Measurements from ENCODE around the gene RPLP2. TPM values are rescaled to one million over a fixed set of nuclear protein-coding genes. Genes with fewer than 3 reads are reported as not detected.

RPLP2 gene
- total RNA-seq, 1 experiment from 2014 or later: 1,145 TPM

DNA sequence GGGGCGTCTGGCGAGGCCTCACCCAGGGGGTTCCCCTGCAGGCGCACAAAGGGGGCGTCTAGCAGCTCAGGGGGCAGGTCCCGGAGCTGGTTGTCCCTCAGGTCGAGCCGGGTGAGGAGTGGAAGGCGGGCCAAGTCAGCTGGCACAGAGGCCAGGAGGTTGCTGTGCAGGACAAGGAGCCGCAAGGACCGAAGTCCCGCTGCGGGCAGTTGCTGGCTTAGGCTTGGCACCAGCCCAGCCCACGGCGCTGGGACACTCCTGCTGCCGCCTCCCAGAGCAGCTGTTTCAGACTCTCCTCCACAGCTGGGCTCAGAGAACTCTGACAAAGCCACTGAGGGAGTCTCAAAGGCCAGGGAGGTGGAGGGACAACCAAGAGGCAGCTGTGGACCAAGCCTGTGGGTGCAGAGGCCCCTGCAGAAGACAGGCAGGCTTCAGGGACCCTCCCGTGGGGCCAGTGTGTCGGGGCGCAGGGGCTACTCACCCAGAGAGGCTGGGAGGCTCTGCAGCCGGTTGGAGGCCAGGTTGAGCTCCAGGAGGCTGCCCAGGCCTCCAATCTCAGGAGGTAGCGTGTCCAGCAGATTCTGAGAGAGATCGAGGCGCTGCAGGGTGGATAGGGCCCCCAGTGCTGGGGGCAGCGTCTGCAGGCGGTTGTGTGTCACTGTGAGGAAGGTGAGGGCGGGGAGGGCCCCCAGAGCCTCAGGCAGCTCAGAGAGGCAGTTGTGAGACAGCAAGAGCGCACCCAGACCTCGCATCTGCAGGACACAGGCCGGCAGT lies 6.9 kb upstream of the RPLP2 start:
- no peak for DNase-seq (ENCODE audit: low read depth)

DNA sequence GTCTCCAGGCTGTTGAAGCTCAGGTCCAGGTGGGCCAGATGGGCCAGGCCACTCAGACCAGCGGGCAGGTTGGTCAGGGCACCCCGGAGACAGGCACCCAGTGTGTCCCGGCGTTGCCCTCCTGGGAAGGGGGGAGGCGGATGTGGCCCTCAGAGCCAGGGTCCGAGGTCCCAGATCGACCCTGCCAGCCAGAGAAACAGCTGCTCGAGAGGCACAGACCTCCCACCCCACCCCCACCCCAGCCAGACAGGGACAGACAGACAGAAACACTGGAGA lies 6.4 kb upstream of the RPLP2 start:
- DNase-seq (ENCODE audit: low read depth): no peak

DNA sequence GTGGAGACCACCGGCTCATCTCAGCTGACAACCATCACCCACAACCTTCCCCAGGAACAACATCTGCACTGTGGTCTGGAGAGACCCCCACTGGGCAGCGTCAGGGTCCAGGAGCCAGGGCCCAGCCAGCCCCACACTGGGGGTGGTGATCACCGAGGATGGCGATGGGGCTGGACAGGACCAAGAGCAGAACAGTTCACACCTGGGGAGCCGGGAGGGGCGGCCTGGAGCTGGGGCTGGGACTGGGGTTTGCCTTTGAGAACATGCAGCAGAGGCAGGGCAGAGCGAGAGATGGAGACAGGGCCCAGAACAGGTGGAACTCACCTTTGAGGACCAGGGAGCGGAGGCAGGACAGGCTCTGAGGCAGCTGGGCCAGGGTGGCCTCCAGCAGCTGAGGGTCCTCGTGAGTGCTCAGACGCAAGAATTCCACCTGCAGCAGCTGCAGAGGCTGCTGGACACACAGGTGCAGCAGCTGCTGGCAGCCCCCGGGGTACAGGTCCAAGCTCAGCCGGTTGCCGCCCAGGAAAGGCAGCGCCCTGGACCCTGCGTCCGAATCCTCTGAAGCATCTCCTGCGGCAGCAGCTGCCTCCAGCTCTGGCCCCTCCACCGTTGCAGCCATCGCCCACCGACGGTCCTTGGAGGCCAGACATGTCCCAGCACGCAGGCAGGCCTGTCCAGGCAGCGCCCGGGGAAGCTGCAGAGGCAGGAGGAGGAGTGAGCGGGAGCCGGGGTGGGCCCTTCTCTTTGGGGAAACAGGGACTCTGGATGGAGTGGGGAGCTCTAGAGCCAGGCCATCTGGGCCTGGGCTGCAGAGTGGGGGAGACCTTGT lies 5.8 kb upstream of the RPLP2 start:
- DNase-seq (ENCODE audit: low read depth): no peak

- DNase-seq (ENCODE audit: low read depth): no peak
Observed at GRCh38 chr11:804599-804964, 5.2 kb upstream of the RPLP2 start.

GRCh38 chr11:808427-809286 lies 1.1 kb upstream of the RPLP2 start:
- DNase-seq (ENCODE audit: low read depth): no peak

DNA sequence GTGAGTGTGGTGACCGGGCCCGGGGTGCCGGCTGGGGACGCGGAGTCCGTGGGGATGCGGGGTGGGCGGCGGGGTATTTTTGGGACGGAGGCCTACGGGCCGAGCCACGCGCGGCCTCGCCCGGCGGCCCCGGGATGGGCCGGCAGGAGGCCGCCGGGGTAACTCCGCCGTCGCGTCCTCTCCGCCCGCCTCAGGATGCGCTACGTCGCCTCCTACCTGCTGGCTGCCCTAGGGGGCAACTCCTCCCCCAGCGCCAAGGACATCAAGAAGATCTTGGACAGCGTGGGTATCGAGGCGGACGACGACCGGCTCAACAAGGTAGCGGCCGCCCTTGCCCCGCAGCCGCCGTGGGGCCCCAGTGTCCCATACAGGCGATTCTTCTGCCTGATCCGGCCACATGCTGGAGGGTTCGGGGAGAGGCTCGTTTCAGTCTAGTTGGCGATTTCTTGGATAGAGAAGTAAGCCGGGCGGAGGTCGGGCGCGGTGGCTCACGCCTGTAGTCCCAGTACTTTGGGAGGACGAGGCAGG lies 337 bp downstream of the RPLP2 start:
- no peak for DNase-seq (ENCODE audit: low read depth)

GRCh38 chr11:811446-812245 lies 1.9 kb downstream of the RPLP2 start:
- DNase-seq (ENCODE audit: low read depth): no peak

- DNase-seq (ENCODE audit: low read depth): no peak
Observed at GRCh38 chr11:812390-812789, 2.6 kb downstream of the RPLP2 start.

DNA sequence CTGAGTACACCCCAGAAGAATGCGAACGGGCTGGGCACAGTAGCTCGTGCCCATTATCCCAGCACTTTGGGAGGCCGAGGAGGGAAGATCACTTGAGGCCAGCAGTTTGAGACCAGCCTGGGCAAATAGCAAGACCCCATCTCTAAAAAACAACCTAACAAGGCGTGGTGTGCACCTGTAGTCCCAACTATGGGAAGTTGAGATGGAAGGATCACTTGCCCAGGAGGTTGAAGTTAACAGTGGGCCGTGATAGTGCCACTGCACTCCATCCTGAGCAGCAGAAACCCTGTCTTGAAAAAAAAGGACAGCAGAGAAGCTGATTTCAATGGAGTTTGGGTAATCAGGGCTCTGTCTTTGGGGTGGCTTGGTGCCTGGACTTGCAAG lies 3.3 kb downstream of the RPLP2 start:
- DNase-seq (ENCODE audit: low read depth): no peak

DNA sequence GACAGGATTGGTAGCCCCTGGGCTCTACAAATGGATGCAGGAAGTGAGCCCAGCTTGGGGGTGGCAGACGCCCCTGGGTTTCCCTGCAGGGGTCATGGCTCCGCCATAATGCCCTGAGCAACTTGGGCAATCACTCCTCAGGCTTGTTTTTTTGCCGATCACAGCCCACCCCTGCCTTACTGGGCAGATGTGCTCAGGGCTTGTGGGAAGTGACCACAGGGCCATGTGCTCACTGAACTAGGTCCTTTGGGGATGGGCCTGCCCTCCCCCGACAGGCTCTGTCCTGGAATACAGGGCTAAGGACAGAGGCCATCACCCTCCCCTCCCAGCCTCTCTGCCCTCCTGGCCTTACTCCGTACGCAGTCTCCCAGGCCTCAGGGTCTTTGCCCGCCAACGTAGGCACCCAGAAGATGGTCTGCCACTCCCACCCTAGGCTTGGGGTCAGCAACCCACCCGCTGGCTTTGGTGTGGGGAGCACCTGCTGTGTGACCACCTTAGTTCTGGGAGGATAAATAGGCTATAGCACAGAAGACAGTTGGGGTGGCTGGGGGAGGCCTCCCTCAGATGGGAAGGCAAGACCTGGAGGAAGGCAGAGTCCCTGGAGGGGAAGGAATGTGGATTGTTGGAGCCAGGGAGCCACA lies 3.8 kb downstream of the RPLP2 start:
- DNase-seq (ENCODE audit: low read depth): no peak

GRCh38 chr11:815675-816432 lies 6.1 kb downstream of the RPLP2 start:
- DNase-seq (ENCODE audit: low read depth): no peak

DNA sequence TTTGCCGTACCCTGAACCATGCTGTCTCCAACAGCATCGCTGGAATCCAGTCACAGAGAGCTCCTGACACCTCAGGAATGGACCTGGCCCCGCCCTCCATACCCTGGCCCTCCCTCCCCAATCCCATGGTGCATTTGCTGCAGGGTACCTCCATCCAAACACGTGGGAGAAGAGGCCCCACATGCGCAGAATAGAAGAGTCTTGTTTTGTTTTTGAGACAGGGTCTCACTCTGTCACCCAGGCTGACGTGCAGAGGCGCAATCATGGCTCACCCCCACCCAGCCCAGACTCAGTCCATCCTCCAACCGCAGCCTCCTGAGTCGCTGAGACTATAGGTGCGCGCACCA lies 6.6 kb downstream of the RPLP2 start:
- no peak for DNase-seq (ENCODE audit: low read depth)

DNA sequence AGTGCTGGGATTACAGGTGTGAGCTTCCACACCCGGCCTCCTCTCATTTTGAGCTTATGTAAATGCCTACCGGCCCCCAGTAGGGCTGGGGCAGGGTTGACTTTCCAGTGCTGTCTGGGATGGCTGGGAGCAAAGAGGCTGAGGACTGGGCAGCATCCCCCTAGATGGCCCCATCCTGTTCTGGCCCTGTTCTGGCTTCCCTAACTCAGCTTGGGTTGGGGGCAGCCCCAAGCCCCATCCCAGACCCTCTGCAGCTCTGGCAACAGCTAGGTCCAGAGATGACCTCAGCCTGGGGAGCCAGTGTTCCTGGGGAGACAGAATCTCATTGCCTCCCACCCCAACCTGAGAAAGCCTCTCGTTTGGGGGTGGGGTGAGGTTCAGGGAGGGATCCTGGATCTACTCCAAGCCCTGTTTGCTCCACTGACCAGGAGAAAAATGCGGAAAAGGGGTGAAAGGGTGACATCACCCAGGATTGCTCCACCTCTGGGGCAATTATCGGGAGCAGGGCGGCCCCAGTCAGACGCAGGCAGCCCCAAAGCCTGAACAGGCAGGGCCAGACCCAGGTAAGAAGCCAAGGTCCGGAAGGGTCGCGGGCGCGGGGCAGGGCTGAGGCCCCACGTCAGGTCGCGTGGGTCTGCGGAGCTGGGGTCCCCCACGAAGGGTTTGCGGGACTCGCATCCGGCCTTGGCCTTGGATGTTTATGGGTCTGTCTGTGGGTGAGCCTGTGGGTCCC lies 8.8 kb downstream of the RPLP2 start, which contains the start of gene PNPLA2:
TSS of gene PNPLA2 (plus strand) at position 519 of the 733 bp plus-strand sequence. CDS start 805 bp downstream, outside the sequence.
- no peak for DNase-seq (ENCODE audit: low read depth)

DNA sequence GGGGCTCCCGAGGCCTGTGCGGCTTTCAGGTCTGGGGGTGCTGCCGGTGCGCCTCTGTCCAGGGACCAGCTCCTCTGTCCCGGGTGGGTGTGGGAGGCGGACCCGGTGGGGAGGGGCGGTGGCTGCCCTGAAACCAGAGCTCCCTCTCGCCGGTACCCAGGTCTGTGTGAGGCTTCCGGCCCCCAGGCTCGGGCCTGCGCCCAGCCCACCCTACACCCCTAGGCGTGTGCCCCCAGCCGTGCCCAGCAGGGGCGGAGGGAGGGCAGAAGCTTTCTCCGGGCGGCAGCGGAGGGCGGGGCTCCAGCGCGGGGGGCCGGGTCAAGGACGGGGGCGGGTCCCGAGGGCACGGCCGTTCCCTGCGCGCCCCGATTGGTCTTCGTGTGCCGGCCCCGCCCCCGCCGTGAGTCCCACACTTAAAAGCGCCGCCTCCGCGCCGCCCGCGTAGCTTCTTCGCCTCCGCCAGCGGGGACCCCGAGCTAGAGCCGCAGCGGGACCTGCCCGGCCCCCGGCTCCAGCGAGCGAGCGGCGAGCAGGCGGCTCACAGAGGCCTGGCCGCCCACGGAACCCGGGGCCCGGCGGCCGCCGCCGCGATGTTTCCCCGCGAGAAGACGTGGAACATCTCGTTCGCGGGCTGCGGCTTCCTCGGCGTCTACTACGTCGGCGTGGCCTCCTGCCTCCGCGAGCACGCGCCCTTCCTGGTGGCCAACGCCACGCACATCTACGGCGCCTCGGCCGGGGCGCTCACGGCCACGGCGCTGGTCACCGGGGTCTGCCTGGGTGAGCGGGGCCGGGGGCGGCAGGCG lies 9.6 kb downstream of the RPLP2 start:
- peak; percentile 74 for DNase-seq (ENCODE audit: low read depth)

GRCh38 chr11:819943-820649 lies 10.3 kb downstream of the RPLP2 start:
- peak; percentile 85 for DNase-seq (ENCODE audit: low read depth)

DNA sequence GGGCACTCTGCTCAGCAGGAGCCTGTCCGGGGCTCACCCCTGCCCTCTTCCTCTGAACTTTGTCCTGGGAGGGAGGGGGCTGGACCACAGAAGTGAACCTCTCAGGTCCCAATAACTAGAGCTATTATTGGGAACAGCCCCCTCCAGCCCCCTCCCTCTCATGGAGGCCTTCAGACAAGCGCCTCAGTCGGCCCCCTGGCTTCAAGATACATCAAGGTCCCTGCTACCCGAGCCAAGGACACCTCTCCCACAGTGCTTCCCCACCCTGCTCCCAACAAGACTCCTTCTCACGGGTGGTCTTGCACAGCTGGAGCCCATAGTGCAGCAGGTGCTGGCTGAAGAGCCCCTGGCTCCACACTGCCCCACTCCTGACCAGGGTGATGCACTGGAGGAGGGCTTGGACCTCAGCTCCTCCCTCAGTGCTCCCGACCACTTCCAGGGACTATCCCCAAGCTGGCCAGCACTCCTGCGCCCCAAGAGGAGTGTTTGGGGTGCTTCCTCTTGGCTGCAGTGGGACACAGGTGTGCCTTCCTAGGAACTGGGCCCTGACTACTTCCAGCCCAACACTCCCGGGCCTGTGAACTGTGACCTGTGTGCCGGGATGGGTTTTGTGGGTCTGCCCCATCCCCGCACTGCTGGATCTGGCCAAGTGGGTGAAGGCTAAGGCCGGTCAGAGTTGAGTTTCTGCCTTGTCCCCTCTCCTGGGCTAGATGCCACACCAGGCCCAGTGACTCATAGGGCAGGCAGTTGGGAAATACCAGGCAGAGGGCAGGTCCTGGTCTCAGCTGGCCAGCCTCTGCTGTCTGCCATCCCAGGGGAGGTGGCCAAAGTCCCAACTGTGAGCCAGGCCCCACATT lies 11.1 kb downstream of the RPLP2 start:
- DNase-seq (ENCODE audit: low read depth): peak; percentile 68

All from HT1080 (cell line).